ENCODE measurements around the gene TMEM139.

- TF ChIP-seq CTCF (IDR thresholded peaks at IDR 0.05; ENCODE audit: low read length) (no peak), EZH2 (optimal IDR thresholded peaks at IDR 0.05; ENCODE audit: low read depth, low read length) (no peak)
Observed at GRCh38 chr7:143300959-143301935, 16.5 kb downstream of the TMEM139 start.

Data from MM.1S (cell line).